HG03565 (cell line): Measurements from ENCODE around the gene LIX1L.

ENCODE experiments used
- ATAC-seq: cut with Tn5 transposase; IDR thresholded peaks from one replicate; pipeline ENCODE4 v1.9.1; 2021; ENCODE audit warnings: mild to moderate bottlenecking, moderate library complexity; ENCODE audit not compliant: unreplicated experiment

LIX1L gene

GRCh38 chr1:145963265-145964019, 5.6 kb upstream of the LIX1L start:
- no peak for ATAC-seq

GRCh38 chr1:145962157-145963102, 4.6 kb upstream of the LIX1L start:
- no peak for ATAC-seq

- no peak for ATAC-seq
These were observed 3.8 kb upstream of the LIX1L start for GRCh38 chr1:145961425-145962156.

GRCh38 chr1:145961109-145961424, 3.2 kb upstream of the LIX1L start:
- no peak for ATAC-seq

- no peak for ATAC-seq
These were observed 2.8 kb upstream of the LIX1L start for GRCh38 chr1:145960468-145961108.

DNA sequence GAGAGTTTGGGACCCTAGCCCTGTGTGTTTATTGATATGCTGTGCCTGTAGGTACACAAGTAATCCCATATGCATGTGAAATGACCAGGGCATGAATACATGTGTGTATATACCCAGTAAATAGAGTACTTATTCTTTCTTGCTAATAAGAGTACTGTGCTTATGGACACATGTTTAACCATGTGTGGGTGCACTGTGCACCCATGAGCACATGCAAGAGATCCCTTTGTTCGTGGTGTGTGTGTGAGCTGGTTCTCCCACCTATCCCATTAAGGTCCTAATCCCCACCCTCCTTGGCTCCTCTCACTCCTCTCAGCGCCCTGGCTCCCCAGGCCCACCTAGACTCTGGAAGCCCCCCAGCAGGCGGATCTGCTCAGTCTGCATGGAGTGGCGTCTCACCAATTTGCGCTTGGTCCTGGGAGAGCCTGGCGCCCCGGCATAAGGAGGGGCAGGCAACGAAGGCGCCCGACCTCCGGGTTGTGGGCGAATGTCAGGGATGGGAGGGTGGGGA, 2.2 kb upstream of the LIX1L start:
- ATAC-seq, result no peak

GRCh38 chr1:145959333-145959732, 1.5 kb upstream of the LIX1L start:
- ATAC-seq, result no peak

- ATAC-seq, result no peak
These were observed 917 bp upstream of the LIX1L start for GRCh38 chr1:145958734-145959133.

- ATAC-seq, result no peak
These were observed 905 bp downstream of the LIX1L start for GRCh38 chr1:145956781-145957442.

- ATAC-seq, result no peak
These were observed 1.5 kb downstream of the LIX1L start for GRCh38 chr1:145956361-145956760.

DNA sequence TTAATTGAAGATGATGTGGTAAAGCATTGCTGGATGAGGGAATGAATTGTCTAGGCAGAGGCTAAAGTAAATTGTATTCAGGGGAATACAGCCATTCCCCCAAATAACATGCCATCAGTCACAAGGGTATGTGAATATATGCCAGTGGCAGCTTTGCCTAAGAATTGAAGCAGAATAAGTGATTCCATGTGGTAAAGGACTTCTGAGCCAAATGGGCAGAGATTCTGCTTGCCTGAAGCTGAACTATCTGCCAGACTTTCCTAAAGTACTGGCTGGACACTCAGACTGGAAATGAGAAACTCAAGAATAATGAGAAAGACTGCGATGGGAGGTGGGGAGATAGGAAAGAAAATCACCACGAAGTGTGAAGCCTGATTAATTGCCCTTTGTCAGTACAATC, 2.4 kb downstream of the LIX1L start:
- no peak for ATAC-seq

- ATAC-seq, result no peak
These were observed 4.0 kb downstream of the LIX1L start for GRCh38 chr1:145953861-145954260.

GRCh38 chr1:145952903-145953302, 4.9 kb downstream of the LIX1L start:
- ATAC-seq, result no peak

DNA sequence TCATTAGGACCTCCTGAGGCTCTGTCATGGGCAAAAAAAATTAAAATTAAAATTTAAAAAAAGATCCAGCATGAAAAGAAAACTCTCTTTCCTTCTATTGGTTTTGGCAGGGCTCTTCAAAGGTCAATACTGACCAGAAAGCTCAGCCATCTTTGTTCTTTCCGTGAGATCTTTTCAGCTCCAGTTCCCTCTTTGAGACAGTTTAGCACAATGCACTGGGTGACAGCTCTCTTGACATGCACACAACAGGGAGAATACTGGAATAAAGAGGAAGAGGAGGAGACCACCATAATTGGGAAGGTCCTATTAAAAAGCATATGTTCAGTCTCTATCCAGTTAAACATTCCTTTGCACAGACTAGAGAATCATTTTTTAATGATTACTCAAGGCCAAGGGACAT, 6.3 kb downstream of the LIX1L start:
- no peak for ATAC-seq

- no peak for ATAC-seq
These were observed 8.6 kb downstream of the LIX1L start for GRCh38 chr1:145949219-145949618.

GRCh38 chr1:145947551-145947950, 10.3 kb downstream of the LIX1L start:
- no peak for ATAC-seq

DNA sequence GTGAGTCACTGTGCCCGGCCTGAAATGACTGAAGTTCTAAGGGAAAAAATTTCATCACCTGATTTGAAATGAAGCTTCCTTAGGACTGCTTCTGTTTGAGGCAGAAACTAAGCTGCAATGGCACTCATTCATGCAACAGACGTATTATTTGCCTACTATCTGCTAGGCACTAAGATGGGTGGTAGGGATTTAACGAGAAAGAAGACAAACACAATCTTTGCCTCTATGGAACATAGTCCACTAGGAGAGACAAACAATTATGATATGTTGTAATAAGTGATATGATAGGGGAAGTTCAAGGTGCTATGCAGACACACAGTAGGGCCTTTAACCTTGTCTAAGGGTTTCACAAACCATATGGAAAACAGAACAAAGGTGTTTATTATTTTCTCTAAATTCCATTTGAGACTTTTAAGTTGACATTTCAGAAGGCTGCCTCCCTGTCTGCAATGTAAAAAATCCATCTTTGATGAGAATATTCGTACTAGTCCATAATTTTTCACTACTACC, 11.3 kb downstream of the LIX1L start:
- no peak for ATAC-seq

- ATAC-seq, result no peak
These were observed 13.3 kb downstream of the LIX1L start for GRCh38 chr1:145944532-145944931.

- no peak for ATAC-seq
These were observed 14.9 kb downstream of the LIX1L start for GRCh38 chr1:145942871-145943270.

DNA sequence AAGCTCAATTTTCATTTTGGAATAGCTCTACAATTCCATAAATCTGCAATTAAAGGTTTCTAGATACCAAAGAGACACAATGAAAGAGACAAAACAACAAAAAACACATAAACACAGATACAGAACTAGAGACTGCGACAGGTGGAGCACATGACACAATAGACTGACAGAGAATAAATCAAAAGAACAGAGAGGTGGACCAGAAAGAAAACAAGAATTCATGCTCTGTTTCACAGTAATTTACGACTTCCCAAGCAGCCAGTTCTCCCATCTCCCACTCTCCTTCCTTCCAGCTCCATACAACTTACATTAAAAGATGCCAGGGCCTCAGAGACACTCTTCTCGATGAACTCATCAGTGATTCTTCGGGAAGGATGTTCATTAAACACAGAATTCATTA, 15.4 kb downstream of the LIX1L start:
- ATAC-seq, result no peak
